CD4-positive, alpha-beta memory T cell (primary cell): ENCODE measurements around the gene POLL. TPM values are rescaled to one million over a fixed set of nuclear protein-coding genes. Genes with fewer than 3 reads are reported as not detected.

Experiments used
- microRNA-seq: library from miRNA; unstranded; fragments of <30 nt; microRNA quantifications from one replicate; pipeline ENCODE4 v1.2.0, GENCODE V29; 2021; ENCODE audit warnings: borderline replicate concordance, borderline number of aligned reads, borderline microRNAs expressed, mixed read lengths
- polyA plus RNA-seq, 2 donors: library from polyadenylated mRNA; unstranded; fragments of 300-500 nt; fragmentation: Illumina TruSeq; gene quantifications; one replicate each; pipeline ENCODE4 v1.2.3, GENCODE V29; 2021
- total RNA-seq, 2 experiments: library from RNA; stranded (reverse); gene quantifications; one replicate each; pipeline ENCODE4 v1.2.3, GENCODE V29; 2021

POLL gene
- total and polyA plus RNA-seq, 4 experiments from 2014 or later, result 9.2 to 59.3 (median 35.0) TPM

Small RNA genes within 50 kb of the gene (microRNA-seq; reads per million reads assigned to microRNA genes)
- gene MIR3158-1 (not detected), gene MIR3158-2 (not detected)

Other genes starting within 250 kb of the POLL start
- gene BTRC, start 234.1 kb downstream of the POLL start, total RNA-seq, result 10 to 100 TPM; 18.7 to 21.3 TPM
- gene BTRC, start 234.1 kb downstream of the POLL start, polyA plus RNA-seq, result 10 to 100 TPM in 1 of 2 donors, 1 to 10 TPM in 1; 6.7 to 13.2 TPM
- 1 to 10 TPM; 1.0 to 1.2 TPM for gene DPCD, start 64 bp upstream of the POLL start, total RNA-seq
- gene DPCD, start 64 bp upstream of the POLL start, polyA plus RNA-seq, result 1 to 10 TPM; 1.4 to 1.9 TPM
- gene FBXW4, start 106.9 kb upstream of the POLL start, total RNA-seq, result 10 to 100 TPM; 84.9 to 96.6 TPM
- 1 to 10 TPM; 5.1 to 8.5 TPM for gene FBXW4, start 106.9 kb upstream of the POLL start, polyA plus RNA-seq
- gene FGF8, start 187.9 kb upstream of the POLL start, total RNA-seq, result not detected
- gene FGF8, start 187.9 kb upstream of the POLL start, polyA plus RNA-seq, result not detected
- 10 to 100 TPM; 11.1 to 12.4 TPM for gene NPM3, start 195.2 kb upstream of the POLL start, total RNA-seq
- 1 to 10 TPM; 5.3 to 6.8 TPM for gene NPM3, start 195.2 kb upstream of the POLL start, polyA plus RNA-seq
- gene OGA, start 230.2 kb upstream of the POLL start, total RNA-seq, result 100 to 1,000 TPM; 307 to 325 TPM
- 10 to 100 TPM; 26.6 to 49.2 TPM for gene OGA, start 230.2 kb upstream of the POLL start, polyA plus RNA-seq